ENCODE data around the gene ZSCAN9. TPM values are rescaled to one million over a fixed set of nuclear protein-coding genes. Genes with fewer than 3 reads are reported as not detected.
A peak's percentile ranks its signal among the peaks of the same experiment; 100 is the strongest.

ZSCAN9 gene
- total and polyA plus RNA-seq, 9 of the 15 experiments (the other 6 are each of a cell fraction or from before 2014, with no cell fraction given): 18.8 to 48.9 (median 28.7) TPM

GRCh38 chr6:28212510-28213212 lies 12.4 kb upstream of the ZSCAN9 start (continued):
- TF ChIP-seq ZBTB11 (CRISPR knock-in tag; IDR thresholded peaks at IDR 0.05): peak in 1 of 3 experiments; percentile 63; a peak in 2 of 6 replicates
- no peak for TF ChIP-seq RBFOX2 (IDR thresholded peaks at IDR 0.05; ENCODE audit: low read depth, low read length)
- no peak for TF ChIP-seq ZBTB12 (CRISPR knock-in tag; IDR thresholded peaks at IDR 0.05)
- TF ChIP-seq AFF1 (IDR thresholded peaks at IDR 0.05; ENCODE audit: low read depth in 1 of 2, partially characterized antibody in 2 of 2): peak; percentile 23 to 93
- TF ChIP-seq MYNN (IDR thresholded peaks at IDR 0.05): peak; percentile 15; the same call in 1 of the 2 replicates
- TF ChIP-seq MYNN (CRISPR knock-in tag; IDR thresholded peaks at IDR 0.05): no peak
- peak; percentile 87 for TF ChIP-seq ATF7 (IDR thresholded peaks at IDR 0.05)
- TF ChIP-seq ZNF512 (tag; IDR thresholded peaks at IDR 0.05): no peak
- TF ChIP-seq MNT (conservative IDR thresholded peaks at IDR 0.05): peak; percentile 86
- no peak for TF ChIP-seq OTX1 (CRISPR knock-in tag; IDR thresholded peaks at IDR 0.05)
- TF ChIP-seq FOS (IDR thresholded peaks at IDR 0.05; ENCODE audit: extremely low read depth, insufficient read length): peak; percentile 20
- TF ChIP-seq MTA3 (IDR thresholded peaks at IDR 0.05; ENCODE audit: borderline replicate concordance): peak; percentile 78; the same call in 1 of the 2 replicates
- TF ChIP-seq ELF1 (tag; IDR thresholded peaks at IDR 0.05): peak; percentile 67

Data from K562 (cell line).